DOHH2 (cell line): ENCODE results near the gene AGT.

ENCODE experiments used
- H3F3A ChIP-seq: fragments of 200-600 bp; sonication (generic), shearing (Covaris generic); 2 replicates; pipeline ENCODE4 v1.6.0; 2016; ENCODE audit warnings: antibody characterized with exemption, mild to moderate bottlenecking; ENCODE audit not compliant: control insufficient read depth, insufficient read depth
- H3K27ac ChIP-seq: fragments of 200-600 bp; sonication (generic); 2 replicates; pipeline ENCODE4 v1.5.1; 2014; ENCODE audit warnings: low read depth, mild to moderate bottlenecking, low read length, moderate library complexity
- H3K27me3 ChIP-seq: fragments of 200-600 bp; sonication (generic); 2 replicates; pipeline ENCODE4 v1.6.1; 2014; ENCODE audit warnings: mild to moderate bottlenecking, low read length, mixed read lengths; ENCODE audit not compliant: control insufficient read depth
- H3K36me3 ChIP-seq: fragments of 200-600 bp; sonication (generic); 2 replicates; pipeline ENCODE4 v1.6.1; 2014; ENCODE audit warnings: mild to moderate bottlenecking, low read length, moderate library complexity, mixed read lengths; ENCODE audit not compliant: control insufficient read depth
- H3K4me1 ChIP-seq: fragments of 200-600 bp; sonication (generic); 2 replicates; pipeline ENCODE4 v1.6.1; 2014; ENCODE audit warnings: mild to moderate bottlenecking, low read length, mixed read lengths; ENCODE audit not compliant: control insufficient read depth
- H3K4me2 ChIP-seq: fragments of 200-600 bp; sonication (generic); 2 replicates; pipeline ENCODE4 v1.6.0; 2014; ENCODE audit warnings: mild to moderate bottlenecking, low read length, moderate library complexity
- H3K4me3 ChIP-seq: fragments of 200-600 bp; sonication (generic); 2 replicates; pipeline ENCODE4 v1.5.1; 2014; ENCODE audit warnings: mild to moderate bottlenecking, low read length, mixed read lengths
- H3K79me2 ChIP-seq: fragments of 200-600 bp; sonication (generic); 2 replicates; pipeline ENCODE4 v1.6.1; 2014; ENCODE audit warnings: mild to moderate bottlenecking, low read length, mixed read lengths; ENCODE audit not compliant: control insufficient read depth
- H3K9me2 ChIP-seq: fragments of 200-600 bp; sonication (generic); replicated peaks from 2 replicates; pipeline ENCODE4 v1.6.1; 2014; ENCODE audit warnings: mild to moderate bottlenecking, low read length, mixed read lengths; ENCODE audit not compliant: control insufficient read depth
- H3K9me3 ChIP-seq: fragments of 200-600 bp; sonication (generic); 2 replicates; pipeline ENCODE4 v1.6.1; 2014; ENCODE audit warnings: antibody characterized with exemption, low read length, mixed read lengths; ENCODE audit not compliant: control insufficient read depth, insufficient read depth
- H4K20me1 ChIP-seq: fragments of 200-600 bp; sonication (generic); 2 replicates; pipeline ENCODE4 v1.6.0; 2014; ENCODE audit warnings: low read depth, mild to moderate bottlenecking, antibody characterized with exemption, low read length, moderate library complexity; ENCODE audit not compliant: control insufficient read depth, insufficient read depth
- EZH2phosphoT487 ChIP-seq: fragments of 200-600 bp; sonication (generic); IDR thresholded peaks from 2 replicates; pipeline ENCODE4 v1.6.1; 2017; ENCODE audit warnings: borderline replicate concordance, mild to moderate bottlenecking, antibody characterized with exemption, low read length, moderate library complexity, mixed read lengths
- TF ChIP-seq, protein P1 (sequence below): fragments of 200-600 bp; sonication (generic); IDR thresholded peaks from one replicate; pipeline ENCODE4 v1.5.1; 2014; ENCODE audit warnings: antibody characterized with exemption, mild to moderate bottlenecking, low read depth, low read length; ENCODE audit not compliant: poor library complexity, severe bottlenecking

Gene AGT

DNA sequence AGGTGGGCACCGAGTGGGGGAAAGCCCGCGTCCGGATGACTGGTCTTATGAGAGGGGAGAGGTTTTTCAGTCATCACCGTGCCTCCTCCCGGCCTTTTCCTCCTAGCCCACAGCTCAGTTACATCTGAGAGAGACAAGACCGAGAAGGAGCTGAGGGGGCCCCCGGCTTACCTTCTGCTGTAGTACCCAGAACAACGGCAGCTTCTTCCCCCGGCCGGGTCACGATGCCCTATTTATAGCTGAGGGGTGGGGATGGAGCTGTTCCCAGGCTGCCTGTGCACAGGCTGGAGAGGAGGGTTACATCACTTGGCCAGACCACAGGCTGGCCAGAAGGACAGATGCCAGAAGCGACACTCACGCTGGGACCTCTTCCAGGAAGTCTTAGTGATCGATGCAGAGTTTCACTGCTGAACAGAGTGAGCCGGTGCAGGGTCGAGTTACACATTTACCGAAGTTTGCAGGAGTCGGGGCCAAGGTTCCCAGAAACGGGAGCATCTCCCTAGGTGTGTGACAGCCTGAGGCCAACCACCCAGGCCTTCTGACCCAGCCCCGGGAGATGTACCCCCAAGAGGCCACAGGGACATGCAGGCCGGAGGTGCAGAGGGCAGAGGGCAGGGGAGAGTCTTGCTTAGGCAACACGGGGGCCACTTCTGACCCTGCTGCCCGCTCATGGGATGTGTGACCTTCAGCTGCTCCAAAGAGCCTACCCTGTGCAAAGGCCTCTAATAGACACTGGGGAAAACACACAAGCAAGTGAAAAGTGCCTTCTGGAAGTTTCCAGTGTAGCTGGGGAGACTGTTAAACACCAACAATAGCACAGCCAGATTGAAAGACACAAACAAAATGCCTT, at the start of gene AGT:
Gene AGT (minus strand): TSS at position 208 of the 850 bp plus-strand sequence. CDS start 3,299 bp downstream, outside the sequence.
- H3K27ac ChIP-seq, result no peak within 1 kb of the TSS
- no peak for TF ChIP-seq EZH2phosphoT487
- TF ChIP-seq, protein P1, sequence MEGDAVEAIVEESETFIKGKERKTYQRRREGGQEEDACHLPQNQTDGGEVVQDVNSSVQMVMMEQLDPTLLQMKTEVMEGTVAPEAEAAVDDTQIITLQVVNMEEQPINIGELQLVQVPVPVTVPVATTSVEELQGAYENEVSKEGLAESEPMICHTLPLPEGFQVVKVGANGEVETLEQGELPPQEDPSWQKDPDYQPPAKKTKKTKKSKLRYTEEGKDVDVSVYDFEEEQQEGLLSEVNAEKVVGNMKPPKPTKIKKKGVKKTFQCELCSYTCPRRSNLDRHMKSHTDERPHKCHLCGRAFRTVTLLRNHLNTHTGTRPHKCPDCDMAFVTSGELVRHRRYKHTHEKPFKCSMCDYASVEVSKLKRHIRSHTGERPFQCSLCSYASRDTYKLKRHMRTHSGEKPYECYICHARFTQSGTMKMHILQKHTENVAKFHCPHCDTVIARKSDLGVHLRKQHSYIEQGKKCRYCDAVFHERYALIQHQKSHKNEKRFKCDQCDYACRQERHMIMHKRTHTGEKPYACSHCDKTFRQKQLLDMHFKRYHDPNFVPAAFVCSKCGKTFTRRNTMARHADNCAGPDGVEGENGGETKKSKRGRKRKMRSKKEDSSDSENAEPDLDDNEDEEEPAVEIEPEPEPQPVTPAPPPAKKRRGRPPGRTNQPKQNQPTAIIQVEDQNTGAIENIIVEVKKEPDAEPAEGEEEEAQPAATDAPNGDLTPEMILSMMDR, result no peak

DNA sequence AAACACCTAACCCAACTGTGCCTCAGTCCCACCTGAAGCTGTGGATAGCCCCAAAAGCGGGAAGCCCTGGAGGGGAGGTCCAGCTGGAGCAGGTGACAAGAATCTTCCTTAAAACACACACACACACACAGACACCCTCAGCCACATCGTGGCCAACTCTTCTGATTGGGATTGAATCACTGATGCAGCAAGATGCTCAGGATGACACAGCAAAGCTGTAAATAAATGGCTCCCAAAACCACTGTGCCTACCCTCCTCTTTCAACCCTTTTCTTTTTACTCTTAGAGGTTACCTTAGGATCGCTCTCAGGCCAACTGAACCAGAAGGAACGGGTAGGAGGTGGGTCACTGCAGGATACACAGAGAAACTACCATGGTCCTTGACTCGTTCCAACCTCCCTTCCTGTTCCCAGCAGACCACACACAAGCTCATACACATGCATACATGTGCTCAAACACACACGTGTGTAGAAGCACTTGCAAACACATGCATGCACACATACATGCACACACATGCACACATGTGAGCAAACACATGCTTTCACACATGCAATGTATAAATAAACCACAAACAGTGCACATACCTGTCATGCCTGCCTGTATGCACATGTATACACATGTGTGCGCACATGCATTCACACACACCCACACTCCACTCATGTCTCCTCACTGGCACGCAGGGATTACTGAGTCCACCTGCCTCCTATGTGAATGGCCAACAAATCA, 47.7 kb upstream of the AGT start:
- no peaks in the 10 kb centered on the region for H3K27me3 ChIP-seq
- H3K4me2 ChIP-seq, result no peak overlapping the region
- H3F3A ChIP-seq, result no peaks in the 10 kb centered on the region
- no peaks in the 10 kb centered on the region for H4K20me1 ChIP-seq
- H3K36me3 ChIP-seq, result no peaks in the 10 kb centered on the region
- no peak overlapping the region for H3K4me3 ChIP-seq
- no peaks in the 10 kb centered on the region for H3K79me2 ChIP-seq
- no peaks in the 10 kb centered on the region for H3K4me1 ChIP-seq
- no peaks in the 10 kb centered on the region for H3K9me3 ChIP-seq
- H3K9me2 ChIP-seq, result no peaks in the 10 kb centered on the region
- no peak overlapping the region for H3K27ac ChIP-seq
- TF ChIP-seq, protein P1, result no peak
- TF ChIP-seq EZH2phosphoT487, result no peak

More for the DNA sequence above, at the start of gene AGT:
- H4K20me1 ChIP-seq, result no peaks in the 10 kb centered on the region
- H3K4me1 ChIP-seq, result no peaks in the 10 kb centered on the region
- H3K4me2 ChIP-seq, result no peak within 1 kb of the TSS
- 0 out of 2 replicates have a peak, but pooled peaks cover 5% of the 10 kb centered on the region for H3K9me3 ChIP-seq
- H3K27me3 ChIP-seq, result no peaks in the 10 kb centered on the region
- H3K4me3 ChIP-seq, result no peak within 1 kb of the TSS
- H3K79me2 ChIP-seq, result no peaks in the 10 kb centered on the region
- H3F3A ChIP-seq, result no peaks in the 10 kb centered on the region
- H3K9me2 ChIP-seq, result no peaks in the 10 kb centered on the region
- no peaks in the 10 kb centered on the region for H3K36me3 ChIP-seq

- H3F3A ChIP-seq, result no peaks in the 10 kb centered on the region
- no peaks in the 10 kb centered on the region for H3K36me3 ChIP-seq
- H3K27me3 ChIP-seq, result no peaks in the 10 kb centered on the region
- no peaks in the 10 kb centered on the region for H4K20me1 ChIP-seq
- no peaks in the 10 kb centered on the region for H3K9me3 ChIP-seq
- no peaks in the 10 kb centered on the region for H3K4me1 ChIP-seq
- H3K79me2 ChIP-seq, result no peaks in the 10 kb centered on the region
- H3K27ac ChIP-seq, result no peak overlapping the region
- no peak overlapping the region for H3K4me2 ChIP-seq
- H3K9me2 ChIP-seq, result no peaks in the 10 kb centered on the region
- TF ChIP-seq, protein P1, result no peak
- TF ChIP-seq EZH2phosphoT487, result no peak
- no peak overlapping the region for H3K4me3 ChIP-seq
Measured at GRCh38 chr1:230760360-230760827, 46.5 kb upstream of the AGT start.
